ENCODE data around the gene NHP2.

The NHP2 gene

DNA sequence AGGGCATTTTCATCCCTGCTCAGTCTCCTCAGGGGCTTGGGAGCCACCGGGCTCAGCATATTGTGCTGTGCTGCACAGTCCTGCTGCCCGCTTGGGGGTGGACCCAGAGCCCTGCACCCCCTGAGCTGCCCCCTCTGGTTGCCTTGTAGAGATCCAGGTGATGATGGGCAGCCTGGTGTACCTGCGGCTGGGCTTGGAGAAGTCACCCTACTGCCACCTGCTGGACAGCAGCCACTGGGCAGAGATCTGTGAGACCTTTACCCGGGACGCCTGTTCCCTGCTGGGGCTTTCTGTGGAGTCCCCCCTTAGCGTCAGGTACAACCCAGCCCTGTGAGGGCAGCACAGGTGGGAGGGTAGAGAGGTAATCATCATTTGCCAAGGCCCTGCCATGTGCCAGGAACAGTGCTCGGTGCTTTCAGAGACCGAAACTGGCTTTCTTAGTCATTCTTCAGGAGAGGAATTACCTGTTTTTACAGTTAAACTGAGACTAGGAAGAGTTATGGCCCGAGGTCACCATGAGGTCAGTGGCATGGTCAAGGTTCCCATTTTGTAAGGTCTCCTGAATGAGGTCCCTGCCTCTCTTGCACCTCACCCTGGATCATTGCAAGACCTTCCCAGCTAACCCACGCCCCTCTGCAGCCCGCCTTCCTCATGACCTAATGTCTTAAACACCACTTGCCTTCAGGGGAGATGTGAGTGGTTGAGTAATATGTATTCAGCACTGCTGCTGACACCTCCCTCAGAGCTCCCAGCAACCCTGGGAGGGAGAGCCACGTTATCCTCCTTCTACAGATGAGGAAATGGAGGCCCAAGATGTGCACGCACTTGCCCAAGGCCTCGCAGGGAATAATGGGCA is 7.5 kb downstream of the NHP2 start:
- H3K4me3 ChIP-seq (replicated peaks; ENCODE audit: low read depth, low read length) = no peak overlapping the region
- TF ChIP-seq, protein P1, sequence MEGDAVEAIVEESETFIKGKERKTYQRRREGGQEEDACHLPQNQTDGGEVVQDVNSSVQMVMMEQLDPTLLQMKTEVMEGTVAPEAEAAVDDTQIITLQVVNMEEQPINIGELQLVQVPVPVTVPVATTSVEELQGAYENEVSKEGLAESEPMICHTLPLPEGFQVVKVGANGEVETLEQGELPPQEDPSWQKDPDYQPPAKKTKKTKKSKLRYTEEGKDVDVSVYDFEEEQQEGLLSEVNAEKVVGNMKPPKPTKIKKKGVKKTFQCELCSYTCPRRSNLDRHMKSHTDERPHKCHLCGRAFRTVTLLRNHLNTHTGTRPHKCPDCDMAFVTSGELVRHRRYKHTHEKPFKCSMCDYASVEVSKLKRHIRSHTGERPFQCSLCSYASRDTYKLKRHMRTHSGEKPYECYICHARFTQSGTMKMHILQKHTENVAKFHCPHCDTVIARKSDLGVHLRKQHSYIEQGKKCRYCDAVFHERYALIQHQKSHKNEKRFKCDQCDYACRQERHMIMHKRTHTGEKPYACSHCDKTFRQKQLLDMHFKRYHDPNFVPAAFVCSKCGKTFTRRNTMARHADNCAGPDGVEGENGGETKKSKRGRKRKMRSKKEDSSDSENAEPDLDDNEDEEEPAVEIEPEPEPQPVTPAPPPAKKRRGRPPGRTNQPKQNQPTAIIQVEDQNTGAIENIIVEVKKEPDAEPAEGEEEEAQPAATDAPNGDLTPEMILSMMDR (IDR thresholded peaks at IDR 0.05; ENCODE audit: low read length, missing control alignments) = peak; percentile 68
- peak; percentile 46 for DNase-seq (ENCODE audit: low read depth)

DNA sequence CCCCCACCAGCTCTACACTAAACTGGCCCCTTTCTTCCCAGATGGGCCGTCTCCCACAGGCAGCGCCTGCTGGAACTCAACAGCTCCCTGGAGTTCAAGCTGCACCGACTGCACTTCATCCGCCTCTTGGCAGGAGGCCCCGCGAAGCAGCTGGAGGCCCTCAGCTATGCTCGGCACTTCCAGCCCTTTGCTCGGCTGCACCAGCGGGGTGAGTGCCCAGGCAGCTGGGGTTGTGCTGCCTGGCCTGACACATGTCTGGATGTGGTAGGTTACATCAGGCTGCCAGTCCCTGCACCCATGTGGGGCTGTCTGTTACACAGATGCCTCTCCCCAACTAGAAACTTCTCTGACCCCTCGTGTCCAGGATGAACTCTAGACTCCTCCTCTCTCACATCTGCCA is 9.8 kb downstream of the NHP2 start:
- TF ChIP-seq, protein P1 (IDR thresholded peaks at IDR 0.05; ENCODE audit: low read length, missing control alignments) = no peak
- H3K4me3 ChIP-seq (replicated peaks; ENCODE audit: low read depth, low read length) = no peak overlapping the region
- DNase-seq (ENCODE audit: low read depth) = peak; percentile 43

DNA sequence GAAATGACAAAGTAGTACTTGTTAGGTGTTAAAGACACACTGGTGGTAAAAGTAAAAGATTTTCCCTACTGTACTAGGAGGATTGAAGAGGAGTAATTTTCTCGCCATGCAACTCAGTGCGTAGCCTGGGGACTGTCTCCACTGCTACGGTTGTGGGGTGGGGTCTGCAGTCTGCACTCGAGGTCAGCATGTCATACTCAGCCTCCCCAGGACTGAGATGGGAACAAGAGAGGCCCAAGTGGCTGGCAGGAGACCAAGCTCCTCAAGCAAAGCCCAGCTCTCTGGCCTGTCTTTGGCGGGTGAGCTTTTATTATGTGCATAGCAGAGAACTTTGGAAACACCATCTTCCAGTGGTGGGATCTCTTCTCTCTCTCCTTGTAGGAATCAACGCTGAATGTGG is 10.4 kb downstream of the NHP2 start:
- no peak overlapping the region for H3K4me3 ChIP-seq (replicated peaks; ENCODE audit: low read depth, low read length)
- TF ChIP-seq, protein P1 (IDR thresholded peaks at IDR 0.05; ENCODE audit: low read length, missing control alignments) = no peak
- no peak for DNase-seq (ENCODE audit: low read depth)

DNA sequence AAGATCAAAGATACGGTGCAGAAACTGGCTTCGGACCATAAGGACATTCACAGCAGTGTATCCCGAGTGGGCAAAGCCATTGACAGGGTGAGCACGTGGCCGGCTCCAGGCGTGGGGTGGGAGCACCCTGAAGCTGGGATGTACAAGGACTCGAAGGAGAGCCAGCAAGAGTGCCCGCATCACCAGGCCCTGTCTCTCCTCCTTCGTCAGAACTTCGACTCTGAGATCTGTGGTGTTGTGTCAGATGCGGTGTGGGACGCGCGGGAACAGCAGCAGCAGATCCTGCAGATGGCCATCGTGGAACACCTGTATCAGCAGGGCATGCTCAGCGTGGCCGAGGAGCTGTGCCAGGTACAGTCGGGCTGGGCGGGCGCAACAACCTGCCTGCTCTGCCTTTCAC is 11.0 kb downstream of the NHP2 start:
- DNase-seq (ENCODE audit: low read depth) = no peak
- H3K4me3 ChIP-seq (replicated peaks; ENCODE audit: low read depth, low read length) = no peak overlapping the region
- TF ChIP-seq, protein P1 (IDR thresholded peaks at IDR 0.05; ENCODE audit: low read length, missing control alignments) = no peak

DNA sequence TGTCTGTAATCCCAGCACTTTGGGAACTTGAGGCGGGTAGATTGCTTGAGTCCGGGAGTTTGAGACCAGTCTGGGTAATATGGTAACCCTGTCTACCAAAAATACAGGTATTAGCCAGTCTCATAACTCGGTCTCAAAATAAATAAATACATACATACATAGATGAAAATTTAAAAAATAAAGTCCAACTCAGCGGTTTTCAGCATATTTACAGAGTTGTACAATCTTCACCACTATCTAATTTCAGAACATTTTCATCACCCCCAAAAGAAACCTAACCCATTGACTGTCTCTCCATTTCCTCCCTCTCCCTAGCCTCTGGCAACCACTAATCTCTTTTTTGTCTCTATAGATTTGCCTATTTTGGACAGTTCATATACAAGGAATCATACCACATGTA is 12.1 kb downstream of the NHP2 start:
- TF ChIP-seq, protein P1 (IDR thresholded peaks at IDR 0.05; ENCODE audit: low read length, missing control alignments) = no peak
- no peak overlapping the region for H3K4me3 ChIP-seq (replicated peaks; ENCODE audit: low read depth, low read length)
- no peak for DNase-seq (ENCODE audit: low read depth)

DNA sequence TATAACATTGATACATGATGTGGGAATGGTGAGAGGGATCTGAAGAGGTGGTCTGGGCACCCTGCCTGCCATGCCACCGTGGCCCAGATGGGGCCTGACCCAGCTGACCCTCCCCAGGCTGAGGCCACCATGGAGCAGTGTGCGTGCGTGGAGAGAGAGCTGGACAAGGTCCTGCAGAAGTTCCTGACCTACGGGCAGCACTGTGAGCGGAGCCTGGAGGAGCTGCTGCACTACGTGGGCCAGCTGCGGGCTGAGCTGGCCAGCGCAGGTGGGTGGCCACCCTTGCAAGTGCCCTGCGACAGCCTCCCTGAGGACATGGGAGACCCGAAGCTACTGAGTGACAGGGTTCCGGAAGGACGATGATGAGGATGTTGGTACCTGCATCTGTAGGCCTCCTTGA is 15.7 kb downstream of the NHP2 start:
- H3K4me3 ChIP-seq (replicated peaks; ENCODE audit: low read depth, low read length) = no peak overlapping the region
- DNase-seq (ENCODE audit: low read depth) = no peak
- TF ChIP-seq, protein P1 (IDR thresholded peaks at IDR 0.05; ENCODE audit: low read length, missing control alignments) = no peak

DNA sequence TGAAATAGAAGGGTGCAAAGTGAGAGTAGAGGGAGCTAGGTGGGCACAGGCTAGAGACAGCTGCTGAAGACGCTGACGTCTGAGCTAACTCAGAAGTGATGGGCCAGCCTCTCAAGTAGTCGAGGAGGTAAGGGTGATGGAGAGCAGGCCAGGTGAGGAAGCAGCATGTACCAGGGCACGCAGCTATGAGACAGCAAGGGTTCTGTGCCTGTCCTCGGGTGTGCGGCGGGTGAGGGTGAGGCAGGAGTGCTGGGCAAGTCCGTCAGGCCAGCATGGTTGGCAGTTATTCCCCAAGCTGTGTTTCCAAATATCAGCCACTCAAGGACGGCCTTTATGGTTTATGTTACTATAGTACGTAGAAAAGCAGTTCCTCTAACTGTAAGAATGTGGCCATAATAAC is 16.7 kb downstream of the NHP2 start:
- TF ChIP-seq, protein P1 (IDR thresholded peaks at IDR 0.05; ENCODE audit: low read length, missing control alignments) = no peak
- H3K4me3 ChIP-seq (replicated peaks; ENCODE audit: low read depth, low read length) = no peak overlapping the region

More for the DNA sequence above, 16.7 kb downstream of the NHP2 start:
- DNase-seq (ENCODE audit: low read depth) = no peak
